ENCODE results near the gene ZNF14.

ZNF14 gene

DNA sequence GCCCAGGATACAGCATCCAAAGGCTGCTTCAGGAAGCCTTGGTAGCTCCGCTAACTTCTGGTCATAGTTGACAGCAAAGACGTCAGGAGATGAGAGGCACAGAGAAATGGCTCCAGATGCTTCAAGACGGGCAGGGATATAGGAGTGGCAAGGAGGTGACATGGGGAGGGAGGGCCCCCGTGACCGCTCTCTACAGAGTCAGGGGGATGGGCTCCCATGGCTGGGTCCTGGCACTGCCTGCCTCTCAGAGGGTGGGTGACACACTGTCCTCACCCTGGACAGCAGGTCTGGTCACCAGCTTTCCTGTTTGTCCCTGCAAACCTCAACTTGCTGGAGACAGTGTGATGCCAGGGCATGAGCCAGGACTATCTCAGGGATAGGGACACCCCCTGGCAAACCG, 10.3 kb upstream of the ZNF14 start:
- no peaks in the 10 kb centered on the region for H3K36me3 ChIP-seq (ENCODE audit: insufficient read depth, insufficient read length, low read length)
- no peak overlapping the region for H3K4me3 ChIP-seq (ENCODE audit: insufficient read length, low read depth)
- H3K27me3 ChIP-seq (ENCODE audit: insufficient read depth, insufficient read length) = peaks cover 4% of the 10 kb centered on the region
- TF ChIP-seq YY1 (IDR thresholded peaks at IDR 0.05; ENCODE audit: insufficient read depth, insufficient read length) = no peak
- no peak for TF ChIP-seq SUZ12 (IDR thresholded peaks at IDR 0.05; ENCODE audit: extremely low read depth, insufficient read depth, insufficient read length)
- no peak for TF ChIP-seq ZNF274 (IDR thresholded peaks at IDR 0.05; ENCODE audit: low read depth, low read length)
- H3K4me1 ChIP-seq (ENCODE audit: insufficient read depth, insufficient read length) = peaks cover 4% of the 10 kb centered on the region
- no peak for DNase-seq (ENCODE audit: low read depth, low spot score)
- H3K9me3 ChIP-seq (ENCODE audit: insufficient read depth, low read length) = no peaks in the 10 kb centered on the region
- no peak overlapping the region for H3K9ac ChIP-seq (ENCODE audit: insufficient read length, low read depth)

DNA sequence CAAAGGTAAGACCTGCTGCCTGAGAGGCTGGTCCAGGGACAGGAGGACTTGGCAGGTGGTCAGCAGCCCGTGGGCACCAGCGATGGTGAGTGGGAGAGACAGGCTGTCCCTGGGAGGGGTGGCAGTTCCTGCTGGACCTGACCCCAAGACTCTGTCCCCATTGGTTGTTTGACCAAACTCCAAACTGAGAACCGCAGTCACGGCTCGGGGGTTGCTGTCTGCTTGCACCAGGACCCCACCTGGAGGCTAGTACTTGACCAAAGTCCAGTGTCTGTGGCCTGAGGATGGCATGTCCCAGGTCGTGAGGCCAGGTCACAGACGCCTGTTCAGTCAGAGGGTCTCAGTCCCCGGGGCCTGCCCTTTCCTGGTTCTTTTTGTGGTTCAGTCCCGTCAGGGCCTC, 9.9 kb upstream of the ZNF14 start:
- TF ChIP-seq SUZ12 (IDR thresholded peaks at IDR 0.05; ENCODE audit: extremely low read depth, insufficient read depth, insufficient read length) (no peak), YY1 (IDR thresholded peaks at IDR 0.05; ENCODE audit: insufficient read depth, insufficient read length) (no peak), ZNF274 (IDR thresholded peaks at IDR 0.05; ENCODE audit: low read depth, low read length) (no peak)
- Histone ChIP-seq H3K9me3 (ENCODE audit: insufficient read depth, low read length) (no peaks in the 10 kb centered on the region), H3K27me3 (ENCODE audit: insufficient read depth, insufficient read length) (peaks cover 4% of the 10 kb centered on the region), H3K4me3 (ENCODE audit: insufficient read length, low read depth) (no peak overlapping the region), H3K36me3 (ENCODE audit: insufficient read depth, insufficient read length, low read length) (no peaks in the 10 kb centered on the region), H3K9ac (ENCODE audit: insufficient read length, low read depth) (no peak overlapping the region), H3K4me1 (ENCODE audit: insufficient read depth, insufficient read length) (peaks cover 7% of the 10 kb centered on the region)
- no peak for DNase-seq (ENCODE audit: low read depth, low spot score)

DNA sequence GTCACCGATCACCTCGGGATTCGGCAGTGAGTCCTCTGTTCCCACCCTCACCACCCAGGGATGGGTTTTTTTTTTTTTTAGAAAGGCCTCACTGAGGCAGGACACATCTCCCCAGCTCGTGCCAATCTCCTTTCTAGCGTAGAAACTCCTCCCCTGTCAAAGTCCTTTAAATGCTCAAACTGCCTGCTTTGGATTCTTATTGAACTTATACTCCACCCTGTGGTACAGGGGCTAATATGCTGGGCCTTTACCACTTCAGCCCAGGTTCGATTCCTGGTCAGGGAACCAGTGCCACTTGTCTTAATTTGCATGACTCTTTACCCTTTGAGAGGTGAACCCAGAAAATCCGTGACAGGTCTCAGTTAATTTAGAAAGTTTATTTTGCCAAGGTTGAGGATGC, 8.3 kb upstream of the ZNF14 start:
- Histone ChIP-seq H3K27me3 (ENCODE audit: insufficient read depth, insufficient read length) (peaks cover 4% of the 10 kb centered on the region), H3K9me3 (ENCODE audit: insufficient read depth, low read length) (no peaks in the 10 kb centered on the region), H3K4me3 (ENCODE audit: insufficient read length, low read depth) (no peak overlapping the region), H3K4me1 (ENCODE audit: insufficient read depth, insufficient read length) (peaks cover 4% of the 10 kb centered on the region), H3K36me3 (ENCODE audit: insufficient read depth, insufficient read length, low read length) (no peaks in the 10 kb centered on the region), H3K9ac (ENCODE audit: insufficient read length, low read depth) (no peak overlapping the region)
- no peak for TF ChIP-seq ZNF274 (IDR thresholded peaks at IDR 0.05; ENCODE audit: low read depth, low read length)
- TF ChIP-seq SUZ12 (IDR thresholded peaks at IDR 0.05; ENCODE audit: extremely low read depth, insufficient read depth, insufficient read length) = no peak
- TF ChIP-seq YY1 (IDR thresholded peaks at IDR 0.05; ENCODE audit: insufficient read depth, insufficient read length) = no peak
- no peak for DNase-seq (ENCODE audit: low read depth, low spot score)

GRCh38 chr19:19740755-19741154, 7.8 kb upstream of the ZNF14 start:
- DNase-seq (ENCODE audit: low read depth, low spot score) = no peak
- H3K36me3 ChIP-seq (ENCODE audit: insufficient read depth, insufficient read length, low read length) = no peaks in the 10 kb centered on the region
- no peak overlapping the region for H3K9ac ChIP-seq (ENCODE audit: insufficient read length, low read depth)
- H3K4me3 ChIP-seq (ENCODE audit: insufficient read length, low read depth) = no peak overlapping the region
- H3K4me1 ChIP-seq (ENCODE audit: insufficient read depth, insufficient read length) = peaks cover 4% of the 10 kb centered on the region
- TF ChIP-seq YY1 (IDR thresholded peaks at IDR 0.05; ENCODE audit: insufficient read depth, insufficient read length) = no peak
- no peak for TF ChIP-seq SUZ12 (IDR thresholded peaks at IDR 0.05; ENCODE audit: extremely low read depth, insufficient read depth, insufficient read length)
- no peak for TF ChIP-seq ZNF274 (IDR thresholded peaks at IDR 0.05; ENCODE audit: low read depth, low read length)
- H3K27me3 ChIP-seq (ENCODE audit: insufficient read depth, insufficient read length) = peaks cover 4% of the 10 kb centered on the region
- H3K9me3 ChIP-seq (ENCODE audit: insufficient read depth, low read length) = no peaks in the 10 kb centered on the region

DNA sequence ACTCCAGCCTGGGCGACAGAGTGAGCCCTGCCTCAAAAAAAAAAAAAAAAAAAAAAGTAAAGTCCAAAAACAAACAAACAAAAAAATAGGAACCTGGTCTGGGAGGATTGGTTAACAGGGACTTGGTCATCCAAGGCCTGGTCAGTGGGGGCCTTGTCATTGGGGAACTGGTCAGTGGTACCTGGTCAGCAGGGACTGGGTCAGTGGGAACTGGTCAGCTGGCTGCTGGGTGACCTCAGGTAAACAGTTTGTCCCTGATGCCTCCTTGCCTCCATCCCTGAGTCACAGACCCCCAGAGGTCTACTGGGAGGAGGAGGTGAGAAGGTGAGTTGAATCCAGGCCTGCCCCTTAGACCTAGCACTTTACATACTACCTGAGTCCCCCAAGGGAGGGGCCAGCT, 5.7 kb upstream of the ZNF14 start:
- Histone ChIP-seq H3K36me3 (ENCODE audit: insufficient read depth, insufficient read length, low read length) (no peaks in the 10 kb centered on the region), H3K4me1 (ENCODE audit: insufficient read depth, insufficient read length) (peaks cover 6% of the 10 kb centered on the region), H3K9me3 (ENCODE audit: insufficient read depth, low read length) (no peaks in the 10 kb centered on the region), H3K27me3 (ENCODE audit: insufficient read depth, insufficient read length) (peaks cover 4% of the 10 kb centered on the region), H3K9ac (ENCODE audit: insufficient read length, low read depth) (no peak overlapping the region), H3K4me3 (ENCODE audit: insufficient read length, low read depth) (no peak overlapping the region)
- DNase-seq (ENCODE audit: low read depth, low spot score) = no peak
- no peak for TF ChIP-seq ZNF274 (IDR thresholded peaks at IDR 0.05; ENCODE audit: low read depth, low read length)
- TF ChIP-seq YY1 (IDR thresholded peaks at IDR 0.05; ENCODE audit: insufficient read depth, insufficient read length) = no peak
- TF ChIP-seq SUZ12 (IDR thresholded peaks at IDR 0.05; ENCODE audit: extremely low read depth, insufficient read depth, insufficient read length) = no peak

- no peak for DNase-seq (ENCODE audit: low read depth, low spot score)
These were observed 4.8 kb upstream of the ZNF14 start for GRCh38 chr19:19737559-19738332.

DNA sequence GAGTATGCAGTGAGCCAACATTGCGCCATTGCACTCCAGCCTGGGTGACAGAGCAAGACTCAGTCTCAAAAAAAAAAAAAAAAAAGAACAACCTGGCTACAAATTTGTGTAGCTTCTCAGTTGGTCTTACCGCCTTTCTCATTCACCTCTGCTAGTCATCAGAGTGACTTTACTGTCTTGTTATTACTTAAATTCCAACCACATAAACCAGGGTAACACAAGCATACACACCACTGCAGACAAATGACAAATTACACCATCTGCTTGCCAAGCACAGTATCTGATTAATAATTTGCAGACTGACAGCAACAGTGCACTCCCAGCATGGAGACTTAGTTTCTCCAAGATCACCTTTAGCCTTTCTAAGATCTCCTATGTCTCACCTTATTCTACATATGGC, 11.0 kb downstream of the ZNF14 start:
- no peak for TF ChIP-seq ZNF274 (IDR thresholded peaks at IDR 0.05; ENCODE audit: low read depth, low read length)
- no peak for TF ChIP-seq SUZ12 (IDR thresholded peaks at IDR 0.05; ENCODE audit: extremely low read depth, insufficient read depth, insufficient read length)
- no peak for TF ChIP-seq YY1 (IDR thresholded peaks at IDR 0.05; ENCODE audit: insufficient read depth, insufficient read length)
- no peaks in the 10 kb centered on the region for H3K27me3 ChIP-seq (ENCODE audit: insufficient read depth, insufficient read length)
- no peak overlapping the region for H3K9ac ChIP-seq (ENCODE audit: insufficient read length, low read depth)
- H3K4me3 ChIP-seq (ENCODE audit: insufficient read length, low read depth) = no peak overlapping the region
- no peaks in the 10 kb centered on the region for H3K4me1 ChIP-seq (ENCODE audit: insufficient read depth, insufficient read length)
- peaks cover 61% of the 10 kb centered on the region for H3K9me3 ChIP-seq (ENCODE audit: insufficient read depth, low read length)
- H3K36me3 ChIP-seq (ENCODE audit: insufficient read depth, insufficient read length, low read length) = no peaks in the 10 kb centered on the region
- DNase-seq (ENCODE audit: low read depth, low spot score) = no peak

More at GRCh38 chr19:19737559-19738332, 4.8 kb upstream of the ZNF14 start:
- TF ChIP-seq SUZ12 (IDR thresholded peaks at IDR 0.05; ENCODE audit: extremely low read depth, insufficient read depth, insufficient read length) = no peak
- TF ChIP-seq YY1 (IDR thresholded peaks at IDR 0.05; ENCODE audit: insufficient read depth, insufficient read length) = no peak
- TF ChIP-seq ZNF274 (IDR thresholded peaks at IDR 0.05; ENCODE audit: low read depth, low read length) = no peak
- H3K4me3 ChIP-seq (ENCODE audit: insufficient read length, low read depth) = no peak overlapping the region
- H3K9me3 ChIP-seq (ENCODE audit: insufficient read depth, low read length) = no peaks in the 10 kb centered on the region
- H3K9ac ChIP-seq (ENCODE audit: insufficient read length, low read depth) = no peak overlapping the region
- H3K27me3 ChIP-seq (ENCODE audit: insufficient read depth, insufficient read length) = peaks cover 4% of the 10 kb centered on the region
- no peaks in the 10 kb centered on the region for H3K36me3 ChIP-seq (ENCODE audit: insufficient read depth, insufficient read length, low read length)
- H3K4me1 ChIP-seq (ENCODE audit: insufficient read depth, insufficient read length) = peaks cover 6% of the 10 kb centered on the region

Measured in NT2/D1 (cell line).